GM23338 (cell line): ENCODE measurements around the gene SUPT3H. TPM values are rescaled to one million over a fixed set of nuclear protein-coding genes. Genes with fewer than 3 reads are reported as not detected.

Experiments
- ATAC-seq: fragments of 200-7000 bp; cut with Tn5 transposase; 3 replicates; pipeline ENCODE4 v1.9.1; 2020
- DNase-seq: peaks from one replicate; pipeline ENCODE4 v3.0.0-alpha.2; 2015; ENCODE audit warnings: low spot score
- H2AFZ ChIP-seq: fragments of 200-600 bp; sonication (generic); 2 replicates; pipeline ENCODE4 v1.8.0; 2016; ENCODE audit warnings: antibody characterized with exemption, mild to moderate bottlenecking, moderate library complexity
- H3F3A ChIP-seq: fragments of 200-600 bp; sonication (generic); replicated peaks from 2 replicates; pipeline ENCODE4 v1.8.0; 2017; ENCODE audit warnings: antibody characterized with exemption, mixed run types, low read depth
- H3K27ac ChIP-seq: fragments of 200-600 bp; sonication (generic); 2 replicates; pipeline ENCODE4 v1.6.1; 2016; ENCODE audit warnings: low read depth
- H3K27me3 ChIP-seq: fragments of 200-600 bp; sonication (generic); 2 replicates; pipeline ENCODE4 v1.8.0; 2016; ENCODE audit warnings: mild to moderate bottlenecking, mixed run types, moderate library complexity; ENCODE audit not compliant: insufficient read depth
- H3K36me3 ChIP-seq: fragments of 200-600 bp; sonication (generic); 2 replicates; pipeline ENCODE4 v1.8.0; 2016; ENCODE audit warnings: mild to moderate bottlenecking; ENCODE audit not compliant: insufficient read depth
- H3K4me1 ChIP-seq: fragments of 200-600 bp; sonication (generic); 2 replicates; pipeline ENCODE4 v1.8.0; 2016; ENCODE audit warnings: mild to moderate bottlenecking, moderate library complexity; ENCODE audit not compliant: insufficient read depth
- H3K4me2 ChIP-seq: fragments of 200-600 bp; sonication (generic); 2 replicates; pipeline ENCODE4 v1.7.1; 2017; ENCODE audit warnings: mixed run types
- H3K4me3 ChIP-seq: fragments of 200-600 bp; sonication (generic); 2 replicates; pipeline ENCODE4 v1.6.1; 2016; ENCODE audit warnings: mixed run types
- H3K79me2 ChIP-seq: fragments of 200-600 bp; sonication (generic); replicated peaks from 2 replicates; pipeline ENCODE4 v1.8.0; 2017; ENCODE audit warnings: mild to moderate bottlenecking; ENCODE audit not compliant: insufficient read depth
- H3K9me2 ChIP-seq: fragments of 200-600 bp; sonication (generic); 2 replicates; pipeline ENCODE4 v1.8.0; 2017; ENCODE audit not compliant: insufficient read depth
- H4K20me1 ChIP-seq: fragments of 200-600 bp; sonication (generic); replicated peaks from 2 replicates; pipeline ENCODE4 v1.8.0; 2017; ENCODE audit warnings: mild to moderate bottlenecking; ENCODE audit not compliant: insufficient read depth
- H3K27ac Mint-ChIP-seq: 2 replicates; pipeline ENCODE4 v1.8.0; 2020; ENCODE audit warnings: inconsistent platforms, mild to moderate bottlenecking, moderate library complexity, mixed read lengths
- H3K27me3 Mint-ChIP-seq: 3 replicates; pipeline ENCODE4 v1.8.0; 2022; ENCODE audit warnings: low read depth, mild to moderate bottlenecking, moderate library complexity, mixed read lengths, inconsistent platforms; ENCODE audit not compliant: insufficient read depth, poor library complexity
- H3K36me3 Mint-ChIP-seq: 3 replicates; pipeline ENCODE4 v1.8.0; 2021; ENCODE audit warnings: low read depth, mild to moderate bottlenecking, inconsistent platforms, moderate library complexity, mixed read lengths
- H3K4me1 Mint-ChIP-seq: 3 replicates; pipeline ENCODE4 v1.8.0; 2020; ENCODE audit warnings: mild to moderate bottlenecking, inconsistent platforms, mixed read lengths
- H3K4me3 Mint-ChIP-seq: 3 replicates; pipeline ENCODE4 v1.8.0; 2021; ENCODE audit warnings: moderate library complexity, mild to moderate bottlenecking, inconsistent platforms, mixed read lengths
- H3K9me3 Mint-ChIP-seq: 3 replicates; pipeline ENCODE4 v1.8.0; 2020; ENCODE audit warnings: moderate library complexity, mild to moderate bottlenecking, inconsistent platforms, mixed read lengths
- CREB1 ChIP-seq: fragments of 250-450 bp; sonication (Bioruptor Pico); IDR thresholded peaks from 2 replicates; pipeline ENCODE4 v1.5.0; 2020; ENCODE audit warnings: low read depth, mild to moderate bottlenecking, moderate library complexity
- CTCF ChIP-seq, 2 experiments: fragments of 200-600 bp in 1 of 2; sonication (generic) in 1 of 2; conservative IDR thresholded peaks; 2 replicates each; pipeline versions ENCODE4 v1.5.1 to v1.6.1; 2016 to 2017; ENCODE audit warnings: antibody characterized with exemption in 2 of 2, low read depth in 2 of 2, mild to moderate bottlenecking in 2 of 2, moderate library complexity in 1 of 2
- EZH2 ChIP-seq: fragments of 200-600 bp; sonication (generic); IDR thresholded peaks from one replicate; pipeline ENCODE4 v1.8.0; 2017; ENCODE audit warnings: antibody characterized with exemption, mild to moderate bottlenecking, low read depth; ENCODE audit not compliant: unreplicated experiment
- EZH2phosphoT487 ChIP-seq: fragments of 200-600 bp; sonication (generic); IDR thresholded peaks from one replicate; pipeline ENCODE4 v1.8.1; 2018; ENCODE audit warnings: antibody characterized with exemption; ENCODE audit not compliant: unreplicated experiment
- JUNB ChIP-seq: IDR thresholded peaks from one replicate; pipeline ENCODE4 v1.6.1; 2016; ENCODE audit warnings: antibody characterized with exemption; ENCODE audit not compliant: unreplicated experiment
- NANOG ChIP-seq: IDR thresholded peaks from 2 replicates; pipeline ENCODE4 v1.6.1; 2016; ENCODE audit warnings: antibody characterized with exemption, borderline replicate concordance
- POLR2AphosphoS5 ChIP-seq: IDR thresholded peaks from 2 replicates; pipeline ENCODE4 v1.6.1; 2016; ENCODE audit warnings: antibody characterized with exemption, low read depth
- REST ChIP-seq: IDR thresholded peaks from one replicate; pipeline ENCODE4 v1.6.1; 2018; ENCODE audit warnings: antibody characterized with exemption; ENCODE audit not compliant: unreplicated experiment
- STAT1 ChIP-seq: IDR thresholded peaks from one replicate; pipeline ENCODE4 v1.6.1; 2016; ENCODE audit warnings: antibody characterized with exemption; ENCODE audit not compliant: unreplicated experiment
- ZNF114 ChIP-seq: fragments of 250-450 bp; sonication (Bioruptor Pico); IDR thresholded peaks from 2 replicates; pipeline ENCODE4 v1.5.0; 2020; ENCODE audit warnings: mild to moderate bottlenecking, moderate library complexity
- ZNF331 ChIP-seq: fragments of 250-450 bp; sonication (Bioruptor Pico); IDR thresholded peaks from 2 replicates; pipeline ENCODE4 v1.5.0; 2020; ENCODE audit warnings: low read depth, mild to moderate bottlenecking, moderate library complexity
- polyA plus RNA-seq: library from polyadenylated mRNA; unstranded; fragments of >200 nt; fragmentation: Nextera tagmentation; extraction: Ambion mirVana; gene quantifications from 2 replicates; pipeline ENCODE4 v1.2.1, GENCODE V29; 2016
- total RNA-seq: library from RNA; depleted of rRNA; stranded (reverse); fragments of >200 nt; shearing (Covaris generic); gene quantifications from 2 replicates; pipeline ENCODE4 v1.2.3, GENCODE V29; 2014

The SUPT3H gene
- total and polyA plus RNA-seq, 2 experiments from 2014 or later: 11.4 to 30.1 TPM

- no peak for ATAC-seq
- H3K4me1 ChIP-seq: peaks cover 3% of the 10 kb centered on the region; the same call in 1 of the 2 replicates
- H3K79me2 ChIP-seq: no peaks in the 10 kb centered on the region; the same call in 1 of the 2 replicates
- H3K36me3 ChIP-seq: no peaks in the 10 kb centered on the region
- Mint-ChIP-seq H3K27ac (no peak overlapping the region), H3K27me3 (peaks cover 2% of the 10 kb centered on the region), H3K4me3 (no peak overlapping the region), H3K36me3 (peaks cover 4% of the 10 kb centered on the region; the same call in 1 of the 3 replicates), H3K4me1 (peaks cover 5% of the 10 kb centered on the region; the same call in 2 of the 3 replicates), H3K9me3 (peaks cover 5% of the 10 kb centered on the region; the same call in 2 of the 3 replicates)
- TF ChIP-seq ZNF114 (CRISPR knock-in tag) (no peak), STAT1 (no peak), POLR2AphosphoS5 (no peak), EZH2 (no peak), NANOG (no peak), CREB1 (CRISPR knock-in tag) (no peak), REST (no peak), JUNB (no peak), EZH2phosphoT487 (no peak), CTCF (conservative IDR thresholded peaks at IDR 0.05; ENCODE audit: low read depth in 2 of 2) (no peak)
- H3K27ac ChIP-seq: no peak overlapping the region
- H3F3A ChIP-seq: no peaks in the 10 kb centered on the region
- no peaks in the 10 kb centered on the region for H4K20me1 ChIP-seq
- no peaks in the 10 kb centered on the region for H3K9me2 ChIP-seq
- H3K27me3 ChIP-seq: no peaks in the 10 kb centered on the region
- no peak overlapping the region for H2AFZ ChIP-seq
- H3K4me2 ChIP-seq: no peak overlapping the region
- no peak for DNase-seq
- no peak overlapping the region for H3K4me3 ChIP-seq
Measured at GRCh38 chr6:45132059-45132458, 245.7 kb downstream of the SUPT3H start.

- H3F3A ChIP-seq: no peaks in the 10 kb centered on the region
Measured at GRCh38 chr6:45129051-45129450, 248.7 kb downstream of the SUPT3H start.

More at GRCh38 chr6:45129051-45129450, 248.7 kb downstream of the SUPT3H start:
- Histone ChIP-seq H3K36me3 (no peaks in the 10 kb centered on the region), H3K4me3 (no peak overlapping the region), H3K4me1 (peaks cover 3% of the 10 kb centered on the region; the same call in 1 of the 2 replicates), H2AFZ (no peak overlapping the region), H3K79me2 (no peaks in the 10 kb centered on the region), H3K4me2 (no peak overlapping the region), H3K27me3 (no peaks in the 10 kb centered on the region), H3K9me2 (no peaks in the 10 kb centered on the region), H4K20me1 (no peaks in the 10 kb centered on the region), H3K27ac (no peak overlapping the region)
- Mint-ChIP-seq H3K27me3 (no peaks in the 10 kb centered on the region), H3K9me3 (no peaks in the 10 kb centered on the region), H3K4me1 (no peaks in the 10 kb centered on the region; the same call in 2 of the 3 replicates), H3K36me3 (no peaks in the 10 kb centered on the region), H3K27ac (no peak overlapping the region), H3K4me3 (no peak overlapping the region)
- no peak for DNase-seq
- no peak for TF ChIP-seq POLR2AphosphoS5
- TF ChIP-seq EZH2: no peak
- TF ChIP-seq ZNF114 (CRISPR knock-in tag): no peak
- TF ChIP-seq NANOG: no peak
- TF ChIP-seq ZNF331 (CRISPR knock-in tag): no peak
- no peak for TF ChIP-seq CREB1 (CRISPR knock-in tag)
- TF ChIP-seq JUNB: no peak
- TF ChIP-seq CTCF (conservative IDR thresholded peaks at IDR 0.05; ENCODE audit: low read depth in 2 of 2): no peak
- no peak for ATAC-seq
